Embryonic facial prominence (tissue), 1 donor: ENCODE results near the gene MCF2L.

Experiments used
- DNase-seq: peaks from one replicate; pipeline ENCODE4 v3.0.0-alpha.2; 2016; ENCODE audit errors: extremely low spot score

Gene MCF2L

DNA sequence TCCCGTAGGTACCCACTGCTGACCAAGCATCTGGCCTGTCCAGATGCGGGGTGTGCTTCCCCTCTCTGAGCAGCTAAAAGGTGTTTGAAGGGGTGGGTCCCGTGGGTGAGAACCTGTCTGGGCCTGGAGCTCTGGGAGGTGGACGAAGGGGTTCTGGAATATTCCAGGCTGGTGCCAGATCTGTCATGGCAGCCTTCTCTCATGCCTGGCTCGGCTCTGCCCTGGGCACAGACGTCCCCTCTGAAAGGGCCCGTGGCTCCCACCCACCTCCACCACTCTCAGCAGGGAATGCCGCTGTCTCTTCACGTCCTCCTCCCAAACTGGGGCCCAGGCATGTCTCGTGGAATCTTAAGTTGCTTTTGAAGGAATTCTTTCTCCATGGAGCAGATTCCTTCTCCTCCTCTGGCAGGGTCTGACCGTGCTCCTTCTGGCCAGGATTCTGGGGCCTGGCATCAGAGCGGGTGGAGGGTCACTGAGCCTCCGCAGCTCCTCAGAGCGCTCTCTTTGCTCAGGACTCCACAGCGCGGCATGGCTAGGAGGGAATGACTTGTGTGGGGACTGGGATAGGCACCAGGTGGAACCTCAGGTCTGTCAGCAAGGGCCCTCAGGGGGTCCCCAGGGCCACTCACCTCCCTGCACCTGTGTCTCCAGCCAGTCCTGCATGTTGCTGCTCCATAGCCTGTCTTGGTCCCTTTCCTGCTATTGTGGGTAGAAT is 5.9 kb upstream of the MCF2L start:
- no peak for DNase-seq

DNA sequence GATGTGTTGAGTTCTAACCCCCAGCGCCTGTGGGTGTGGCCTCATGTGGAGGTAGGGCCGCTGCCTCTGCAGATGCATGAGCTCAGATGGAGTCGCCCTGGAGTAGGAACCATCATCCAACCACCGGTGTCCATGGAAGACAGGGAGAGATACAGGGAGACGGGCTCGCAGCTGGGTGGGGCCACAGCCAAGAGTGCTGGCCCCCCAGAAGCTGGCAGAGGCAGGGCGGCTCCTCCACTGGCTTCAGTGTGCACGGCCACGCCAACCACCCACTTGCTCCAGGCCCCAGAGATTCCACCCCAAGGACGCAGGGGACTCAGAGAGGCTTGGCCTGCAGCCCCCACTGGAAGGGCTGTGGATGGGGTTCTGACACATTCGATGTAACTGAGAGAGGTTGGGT is 5.4 kb upstream of the MCF2L start:
- DNase-seq: no peak

DNA sequence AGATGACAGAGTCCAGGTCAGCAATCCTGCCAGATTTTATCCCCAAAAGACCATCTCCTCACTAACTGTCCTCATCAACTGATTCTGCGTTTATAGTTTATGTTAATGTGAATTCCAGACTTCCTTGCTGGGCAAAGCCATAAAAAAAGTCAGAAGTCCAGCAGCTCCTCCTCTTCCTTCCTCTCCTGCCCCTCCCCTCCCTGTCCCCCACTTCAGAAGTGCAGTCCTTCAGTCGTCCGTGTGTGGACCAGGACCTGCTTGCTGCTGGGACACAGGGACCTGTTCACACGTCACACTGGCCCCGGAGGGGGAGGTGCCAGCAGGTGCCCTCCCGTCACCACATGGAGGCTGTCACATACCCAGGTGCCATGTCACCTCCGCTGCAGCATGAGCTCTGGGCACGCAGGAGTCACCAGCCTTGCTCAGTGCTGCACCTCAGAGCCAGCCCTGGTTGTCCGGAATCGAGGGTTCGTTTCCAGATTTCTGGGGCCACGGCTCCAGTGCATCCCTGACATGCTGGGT is 4.0 kb upstream of the MCF2L start:
- no peak for DNase-seq

DNA sequence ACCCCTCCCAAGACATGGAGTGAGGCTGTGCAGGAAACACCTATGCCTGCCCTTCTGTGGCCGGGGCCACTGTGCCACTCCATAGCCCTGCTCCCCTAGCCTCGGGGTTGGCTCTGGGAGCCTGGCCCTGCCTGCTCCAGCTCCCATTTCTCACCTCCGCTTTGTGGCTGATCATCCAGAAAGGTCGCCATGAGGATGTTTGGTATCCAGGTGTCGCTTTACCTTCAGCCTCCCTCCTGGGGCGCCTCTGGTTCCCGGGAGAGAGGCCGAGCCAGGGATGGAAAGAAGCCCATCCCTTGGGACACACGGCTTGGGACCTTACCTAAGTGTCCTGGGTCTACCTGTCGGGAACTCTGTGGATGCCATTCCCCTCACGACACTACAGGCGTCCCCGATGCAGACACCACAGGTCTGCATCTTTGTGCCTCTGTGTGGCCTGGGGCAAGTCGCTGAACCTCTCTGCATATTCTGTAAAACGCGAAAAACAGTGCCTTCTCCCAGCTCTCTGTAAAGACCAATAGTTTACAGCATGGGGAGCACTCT is 3.4 kb upstream of the MCF2L start:
- no peak for DNase-seq

DNA sequence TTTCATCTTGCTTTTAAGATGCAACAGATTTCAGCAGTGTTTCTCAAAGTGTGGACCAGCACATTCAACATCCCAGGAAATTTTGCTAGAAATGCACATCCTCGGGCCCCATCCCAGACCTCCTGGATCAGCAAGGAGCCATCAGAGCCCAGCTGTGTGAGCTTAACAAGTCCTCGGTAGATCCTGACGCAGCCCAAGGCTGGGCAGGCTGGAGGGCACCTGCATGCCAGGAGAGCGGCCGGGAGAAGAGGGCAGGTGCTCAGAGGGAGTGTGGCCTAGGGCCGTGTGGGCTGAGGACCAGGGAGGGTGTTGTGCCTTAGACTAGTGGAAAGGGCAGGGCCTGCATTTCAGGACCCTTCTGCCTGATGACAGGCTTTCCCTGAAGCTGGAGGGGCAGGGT is 2.2 kb upstream of the MCF2L start:
- no peak for DNase-seq

DNA sequence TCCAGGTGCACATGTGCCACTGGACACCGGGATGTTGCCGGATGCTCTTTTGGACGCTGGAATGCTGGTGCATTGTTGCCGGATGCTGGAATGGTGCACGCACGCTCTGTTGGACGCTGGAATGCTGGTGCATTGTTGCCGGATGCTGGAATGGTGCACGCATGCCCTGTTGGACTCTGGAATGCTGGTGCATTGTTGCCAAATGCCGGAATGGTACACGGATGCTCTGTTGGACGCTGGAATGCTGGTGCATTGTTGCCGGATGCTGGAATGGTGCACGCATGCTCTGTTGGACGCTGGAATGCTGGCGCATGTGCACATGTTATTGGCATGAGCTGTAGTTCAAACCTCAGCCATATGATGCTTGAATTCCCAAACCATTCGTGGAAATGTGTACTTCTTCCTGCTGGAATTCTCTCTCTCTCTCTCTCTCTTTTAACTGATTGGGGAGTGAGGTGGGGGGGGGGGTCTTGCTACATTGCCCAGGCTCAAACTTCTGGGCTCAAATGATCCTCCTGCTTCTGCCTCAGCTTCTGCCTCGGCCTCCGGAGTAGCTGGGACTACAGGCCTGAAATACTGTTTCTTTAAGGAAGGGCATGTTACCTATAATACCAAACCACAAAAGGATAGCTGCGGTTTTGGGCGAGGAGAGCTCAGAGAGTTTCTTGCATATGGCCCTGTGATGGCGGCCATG is 1.2 kb upstream of the MCF2L start:
- no peak for DNase-seq

DNA sequence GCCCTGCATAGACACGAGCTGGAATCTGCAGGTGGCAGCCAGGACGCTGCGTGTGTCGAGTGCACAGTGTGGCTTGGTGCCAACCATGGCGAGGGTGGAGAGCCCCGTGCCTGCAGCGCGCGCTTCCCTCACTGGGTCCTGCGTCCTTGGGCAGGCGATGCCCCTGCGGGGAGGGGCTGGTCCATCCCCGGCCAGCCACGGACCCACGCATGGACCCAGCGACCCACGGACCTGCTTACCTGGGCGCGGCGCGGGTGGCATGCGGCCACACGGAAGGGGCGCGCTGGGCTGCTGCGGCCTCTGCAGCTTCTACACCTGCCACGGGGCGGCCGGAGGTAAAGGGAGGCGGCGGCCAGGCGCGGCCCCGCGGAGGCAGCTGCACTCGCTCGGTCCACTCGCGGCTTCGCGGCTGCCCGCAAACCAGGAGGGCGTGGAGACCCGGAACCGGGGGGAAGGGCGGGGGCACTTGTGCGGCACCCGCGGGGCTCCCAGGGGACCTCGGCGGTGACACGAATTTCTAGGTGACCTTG is 569 bp upstream of the MCF2L start:
- DNase-seq: no peak

DNA sequence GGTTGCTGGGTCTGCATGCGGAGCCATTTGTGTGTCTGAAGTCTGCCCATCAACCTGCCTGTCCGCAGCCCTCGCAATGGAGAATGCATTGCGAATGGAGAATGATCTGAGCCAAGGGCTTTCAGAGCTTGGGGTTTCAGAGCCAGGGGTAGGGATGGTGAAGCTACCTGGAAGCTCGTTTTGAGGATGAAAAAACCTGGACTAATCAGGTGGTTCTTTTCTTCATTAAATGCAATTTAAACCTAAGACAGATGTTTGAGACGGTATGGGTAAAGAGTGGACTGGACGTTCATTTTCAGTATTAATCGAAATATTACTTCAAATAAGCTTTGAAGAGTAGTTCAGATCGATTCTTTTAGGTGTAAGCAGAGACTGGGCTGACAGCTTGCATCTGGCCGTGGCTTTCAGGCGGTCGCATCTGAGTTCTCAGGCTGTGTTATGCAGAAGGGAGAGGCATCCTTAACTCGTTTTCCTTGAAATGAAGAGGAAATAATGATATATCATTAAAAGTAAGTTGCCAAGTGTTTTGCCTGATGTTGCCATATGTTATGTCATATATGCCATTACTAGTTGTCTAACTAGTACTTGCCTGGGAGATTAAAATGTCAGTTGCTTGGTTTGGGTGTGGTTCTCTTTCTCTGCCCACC is 801 bp downstream of the MCF2L start:
- no peak for DNase-seq

DNA sequence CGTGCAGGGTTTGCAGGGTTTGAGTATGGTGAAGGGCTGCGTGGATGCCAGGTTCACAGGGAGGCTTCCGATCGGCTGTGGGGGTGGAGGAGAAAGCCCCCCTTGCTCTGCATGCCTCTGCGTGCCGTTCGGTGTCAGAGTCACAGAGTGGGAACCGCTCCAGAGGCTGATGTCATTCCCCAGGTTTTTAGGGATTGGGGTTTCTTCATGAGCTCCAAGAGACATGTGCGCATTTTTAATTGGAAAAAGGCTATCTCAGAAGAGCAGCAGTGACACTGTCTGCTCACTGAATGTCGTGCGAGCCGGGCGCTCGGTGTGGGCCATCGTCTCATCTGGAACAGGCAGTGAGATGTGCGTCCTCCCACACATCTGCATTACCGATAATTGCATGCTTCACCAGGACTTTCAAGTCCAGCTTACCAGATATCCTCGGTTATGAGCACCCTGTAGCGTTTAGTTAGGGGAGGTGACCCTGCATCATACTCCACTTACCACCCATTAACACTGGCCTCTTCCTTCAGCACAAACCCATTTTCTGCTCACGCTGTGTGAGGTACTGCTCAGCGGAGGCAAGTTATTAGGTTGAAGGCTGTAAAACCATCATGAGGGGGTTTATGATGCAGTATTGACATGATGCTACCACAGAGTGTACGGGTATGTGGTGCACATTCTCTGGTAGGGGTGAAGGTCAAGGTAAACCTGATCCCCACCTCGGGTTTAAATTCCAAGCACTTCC is 1.7 kb downstream of the MCF2L start:
- DNase-seq: no peak

DNA sequence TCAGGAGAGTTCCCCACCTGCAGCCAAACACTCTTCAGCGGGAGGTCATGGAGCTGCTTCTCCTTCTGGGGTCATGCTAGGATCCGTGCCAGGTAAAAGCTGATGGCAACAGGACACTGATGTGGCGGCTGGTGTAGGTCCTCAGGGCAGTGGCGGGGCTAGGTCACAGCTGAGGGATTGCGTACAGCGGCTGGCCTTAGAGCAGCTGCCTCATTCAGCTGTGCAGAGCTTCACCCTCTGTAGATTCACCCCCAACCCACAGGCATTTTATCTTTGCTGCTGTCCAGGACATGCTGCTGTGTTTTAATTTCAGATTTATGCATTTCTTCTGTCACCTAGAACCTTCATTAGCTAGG is 2.3 kb downstream of the MCF2L start:
- no peak for DNase-seq

DNA sequence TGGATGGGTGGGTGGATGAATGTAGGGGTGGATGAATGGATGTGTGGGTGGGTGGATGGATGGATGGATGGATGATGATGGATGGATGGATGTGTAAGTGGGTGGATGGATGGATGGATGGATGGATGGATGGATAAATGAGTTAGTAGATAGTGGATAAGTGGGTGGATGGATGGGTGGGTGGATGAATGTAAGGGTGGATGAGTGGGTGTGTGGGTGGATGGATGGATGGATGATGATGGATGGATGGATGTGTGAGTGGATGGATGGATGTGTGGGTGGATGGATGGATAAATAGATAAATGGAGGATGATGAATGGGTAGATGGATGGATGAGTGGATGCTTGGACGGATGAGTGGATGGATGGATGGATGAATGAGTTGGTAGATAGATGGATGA is 3.2 kb downstream of the MCF2L start:
- no peak for DNase-seq

DNA sequence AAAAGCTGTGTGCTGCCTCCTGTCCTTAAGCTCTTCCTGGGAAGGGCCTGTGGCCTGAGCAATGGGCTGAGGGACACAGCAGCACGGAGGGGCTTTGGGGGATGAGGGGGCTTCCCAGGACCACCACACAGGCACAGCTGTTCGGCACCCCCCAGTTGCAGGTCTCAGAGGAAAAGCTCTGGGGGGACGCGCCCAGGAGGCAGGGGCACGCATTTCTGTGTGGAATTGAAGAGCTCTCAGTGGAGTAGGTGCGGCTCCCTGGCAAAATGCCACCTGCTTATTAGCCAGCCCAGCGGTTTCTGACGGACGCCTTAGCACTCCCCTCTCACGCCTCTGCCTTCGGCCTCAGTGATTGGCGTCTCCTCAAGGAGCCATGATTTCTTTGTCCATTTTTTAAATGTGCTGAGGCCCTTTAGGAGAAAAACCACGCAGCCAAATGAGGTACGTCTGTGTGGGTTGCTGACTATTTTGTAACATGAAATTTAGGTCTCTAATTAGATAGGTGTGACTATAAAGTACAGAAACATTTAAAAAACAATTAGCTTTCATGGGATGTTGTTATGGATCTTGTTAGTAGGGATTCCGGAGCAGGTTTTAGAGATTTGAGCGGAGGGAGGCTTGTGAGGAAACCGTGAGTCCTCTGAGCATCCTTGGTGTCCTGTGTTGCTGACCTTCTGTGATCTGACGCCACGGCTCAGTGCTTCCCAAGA is 4.0 kb downstream of the MCF2L start:
- no peak for DNase-seq

DNA sequence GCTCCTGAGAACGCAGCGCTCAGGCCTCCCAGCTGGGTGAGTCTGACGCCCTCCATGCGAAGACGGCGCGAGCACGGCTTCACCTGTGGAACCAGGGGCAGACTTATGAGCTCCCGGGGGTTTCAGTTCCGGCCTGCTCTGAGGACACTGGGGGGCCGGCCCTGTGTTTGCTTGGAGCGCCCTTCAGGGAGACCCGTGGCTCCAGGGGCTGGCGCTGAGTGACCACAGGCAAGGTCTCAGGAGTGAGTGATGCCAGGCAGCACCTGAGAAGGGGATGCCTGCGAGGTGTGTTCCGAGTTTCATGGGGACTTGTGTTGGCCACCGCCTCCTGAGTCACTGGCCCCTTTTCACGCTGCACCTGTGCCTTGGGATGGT is 4.5 kb downstream of the MCF2L start:
- no peak for DNase-seq

DNA sequence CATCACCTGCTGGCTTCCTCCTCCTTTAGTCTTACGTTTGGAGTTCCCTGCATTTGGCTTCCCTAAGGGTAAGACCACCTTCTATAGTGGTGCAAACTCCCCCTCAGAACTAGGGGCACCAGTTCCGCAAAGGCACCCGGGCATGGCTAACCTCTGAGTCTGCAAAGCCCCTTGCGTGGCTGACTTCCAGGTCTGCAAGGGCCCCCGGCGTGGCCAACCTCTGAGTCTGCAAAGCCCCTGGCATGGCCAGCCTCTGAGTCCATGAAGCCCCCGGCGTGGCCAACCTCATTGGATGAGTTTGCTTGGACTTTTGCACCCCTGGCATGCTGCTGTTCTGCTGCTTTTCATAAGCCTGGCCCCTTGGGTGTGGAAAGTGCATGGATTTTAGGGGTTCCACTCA is 5.1 kb downstream of the MCF2L start:
- no peak for DNase-seq

DNA sequence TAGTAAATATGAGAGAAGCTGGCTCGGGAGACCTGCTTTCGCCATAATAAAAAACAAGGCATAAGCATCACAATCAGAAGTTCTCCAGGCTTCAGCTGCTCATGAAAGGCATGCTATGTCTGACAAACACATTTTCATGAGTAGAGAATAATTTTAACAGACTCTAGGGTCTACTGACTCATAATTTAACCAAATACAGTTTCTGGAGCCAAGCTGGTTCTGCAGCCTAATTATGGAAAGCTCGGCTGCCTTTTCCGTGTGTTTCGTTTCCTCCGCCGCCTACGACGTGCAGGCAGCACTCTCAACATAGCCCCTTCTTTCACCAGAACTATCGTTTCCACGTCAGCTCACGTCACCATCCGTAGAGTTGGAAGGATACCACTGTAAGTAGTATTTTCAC is 5.7 kb downstream of the MCF2L start:
- DNase-seq: no peak

DNA sequence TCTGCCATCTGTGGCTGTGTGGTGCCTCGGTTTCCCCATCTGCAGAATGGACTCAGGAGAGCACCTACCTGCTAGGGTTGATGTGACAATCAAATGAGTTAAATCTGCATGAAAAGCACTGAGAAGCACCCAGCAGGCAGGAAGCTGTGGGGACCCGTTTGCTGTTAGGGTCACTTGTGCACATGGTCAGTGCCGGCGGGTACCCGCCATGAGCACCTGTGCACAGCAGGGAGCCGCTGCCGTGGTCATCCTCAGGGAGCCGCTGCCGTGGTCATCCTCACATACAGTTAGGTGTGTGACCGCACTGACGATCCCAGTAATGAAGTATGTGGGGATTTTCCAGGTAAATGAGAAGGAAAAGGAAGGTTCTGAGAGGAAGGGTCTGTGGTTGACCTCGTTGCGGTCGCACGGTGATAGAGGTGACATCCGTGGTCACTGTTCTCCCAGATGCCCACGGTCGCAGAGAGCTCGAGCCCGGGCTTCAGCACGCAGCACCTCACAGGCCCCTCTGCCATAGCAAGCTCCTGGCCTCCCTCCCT is 6.5 kb downstream of the MCF2L start:
- no peak for DNase-seq

DNA sequence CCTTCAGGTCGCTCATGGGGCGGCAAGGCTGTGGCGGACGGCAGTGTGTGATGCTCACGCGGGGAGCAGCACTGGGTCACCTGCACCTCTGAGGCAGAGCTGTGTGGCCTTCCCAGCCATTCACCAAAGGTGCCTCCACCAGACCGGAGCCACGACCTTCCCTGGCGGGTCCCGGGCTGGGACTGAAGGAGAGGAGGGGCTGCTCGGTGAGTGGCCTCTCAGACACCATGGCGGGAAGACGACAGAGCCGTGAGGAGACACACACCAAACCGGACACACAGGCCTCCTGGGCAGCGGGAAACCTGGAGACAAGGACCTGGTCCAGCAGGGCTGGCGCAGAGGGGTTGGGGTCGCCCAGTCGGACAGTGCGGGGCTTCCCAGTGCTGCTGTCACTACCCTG is 7.5 kb downstream of the MCF2L start:
- no peak for DNase-seq

DNA sequence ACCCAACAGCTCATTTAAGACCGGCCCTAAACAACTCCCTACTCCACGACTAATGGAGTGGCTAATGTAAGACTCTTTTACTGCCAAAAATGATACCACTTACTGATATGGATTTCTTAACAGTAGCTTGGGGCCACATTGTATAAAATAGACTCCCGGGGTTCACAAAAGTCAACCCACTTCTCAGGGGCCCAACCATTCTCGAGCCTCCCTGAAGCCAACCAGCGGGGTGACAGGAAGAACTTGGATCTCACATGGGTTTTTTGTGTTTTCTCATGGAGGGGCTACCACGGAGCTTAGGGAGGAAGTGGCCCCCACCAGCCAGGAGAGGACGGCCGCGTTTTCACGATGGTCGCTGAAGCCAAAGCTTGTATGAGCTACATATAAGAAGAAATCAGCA is 8.1 kb downstream of the MCF2L start:
- DNase-seq: no peak

DNA sequence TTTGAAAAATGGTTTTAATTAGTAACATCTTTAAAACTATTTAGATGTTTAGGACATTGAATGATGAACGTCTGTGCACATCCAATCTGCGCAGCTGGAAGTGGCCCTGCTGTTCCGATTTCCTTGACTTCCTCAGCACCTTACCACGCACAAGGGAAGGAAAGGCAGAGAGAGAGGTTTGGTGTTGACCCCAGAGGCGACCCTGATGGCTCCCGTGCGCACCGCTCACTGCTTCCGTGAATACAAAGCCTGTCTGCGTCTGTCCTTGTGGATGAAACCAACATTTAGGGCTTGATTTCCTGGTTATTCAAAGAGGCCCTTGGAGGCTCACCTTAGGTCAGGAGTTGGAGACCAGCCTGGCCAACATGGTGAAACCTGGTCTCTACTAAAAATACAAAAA is 8.5 kb downstream of the MCF2L start:
- DNase-seq: no peak

DNA sequence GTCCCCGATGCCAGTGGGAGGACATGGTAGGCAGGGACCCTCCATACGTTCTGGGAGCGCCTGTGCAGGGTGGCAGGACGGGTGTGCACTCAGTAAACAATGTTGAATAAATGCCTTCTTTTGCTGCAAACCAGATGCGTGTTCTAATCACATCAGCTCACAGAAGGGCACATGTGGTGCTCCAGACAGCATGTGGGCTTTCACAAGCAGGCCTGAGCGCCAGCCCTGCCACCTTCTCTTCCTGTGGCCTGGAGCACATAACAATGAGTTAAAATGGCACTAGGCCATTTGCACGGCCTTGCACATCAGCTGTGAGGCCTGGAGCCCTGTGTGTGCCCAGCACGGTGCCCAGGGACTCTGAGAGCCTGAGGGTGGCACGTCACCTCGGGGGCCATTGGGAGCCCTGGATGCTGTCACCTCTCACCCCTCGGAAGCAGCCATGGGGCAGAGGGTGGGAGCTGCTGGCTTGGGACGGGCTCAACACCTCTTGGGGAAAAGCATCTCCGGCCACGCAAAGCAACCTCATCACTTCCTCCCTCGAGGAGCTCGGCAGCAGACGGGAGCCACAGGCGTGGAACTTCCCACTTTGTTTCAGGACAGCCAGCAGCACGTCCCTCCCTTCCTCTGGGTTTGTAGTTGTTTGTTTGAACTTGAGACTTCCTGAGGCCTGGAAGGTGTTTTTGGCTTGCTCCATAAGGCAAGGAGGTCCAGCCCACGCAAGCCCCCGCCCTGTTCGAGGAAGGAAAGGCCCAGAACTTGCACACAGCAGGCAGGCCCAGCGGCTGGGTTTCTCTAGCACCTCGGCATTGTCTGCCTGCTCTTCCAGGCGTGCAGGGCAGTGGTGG is 9.8 kb downstream of the MCF2L start:
- no peak for DNase-seq
